K562 (cell line): ENCODE data around the gene DNAI1.

Experiments
- POLR2A ChIP-seq: fragments of 450-650 bp; conservative IDR thresholded peaks from 2 replicates; pipeline ENCODE4 v1.6.1; 2016
- ZNF224 ChIP-seq: sonication (generic); formaldehyde crosslinking; IDR thresholded peaks from 2 replicates; pipeline ENCODE4 v1.8.0; 2022; ENCODE audit warnings: mild to moderate bottlenecking, missing genetic modification reagents
- TF ChIP-seq, protein P1 (sequence below), 3 experiments: IDR thresholded peaks in 2 of 3; conservative IDR thresholded peaks in 1 of 3; 2 replicates each; pipeline ENCODE4 v1.5.1; 2011 to 2012; ENCODE audit warnings: low read length in 3 of 3, mild to moderate bottlenecking in 3 of 3, control low read depth in 2 of 3, improper control_type of control experiment in 1 of 3, inconsistent platforms in 1 of 3, low read depth in 1 of 3, mixed read lengths in 1 of 3, moderate library complexity in 1 of 3; ENCODE audit not compliant: insufficient read depth in 2 of 3
- TF ChIP-seq, protein P2 (sequence below): sonication (generic); formaldehyde crosslinking; IDR thresholded peaks from 2 replicates; pipeline ENCODE4 v1.8.1; 2023; ENCODE audit warnings: mild to moderate bottlenecking, missing genetic modification reagents
- TF ChIP-seq, protein P3 (sequence below): fragments of 250-450 bp; sonication (Bioruptor Pico); IDR thresholded peaks from 2 replicates; pipeline ENCODE4 v1.8.0; 2022; ENCODE audit warnings: inconsistent platforms, mild to moderate bottlenecking, moderate library complexity, borderline replicate concordance

DNA sequence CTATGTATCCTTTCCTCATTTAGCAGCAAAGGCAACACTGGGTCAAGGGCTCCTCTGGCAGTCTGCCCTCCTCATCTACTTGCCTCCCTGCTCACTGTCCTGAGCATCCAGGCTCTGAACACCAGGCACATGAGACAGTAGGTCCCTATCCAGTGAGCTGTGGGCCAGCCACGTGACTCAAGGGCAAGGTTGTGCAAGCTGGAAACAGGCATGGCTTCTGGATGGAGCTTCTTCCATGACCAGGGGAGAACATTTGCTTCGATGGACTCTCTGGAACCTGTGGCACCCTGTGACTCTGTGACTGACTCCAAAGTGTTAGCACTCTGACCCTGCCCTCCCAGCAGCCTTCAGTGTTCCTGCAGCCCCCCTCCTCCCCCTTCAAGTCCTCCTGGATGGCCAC, 33.0 kb downstream of the DNAI1 start:
- TF ChIP-seq, protein P1, sequence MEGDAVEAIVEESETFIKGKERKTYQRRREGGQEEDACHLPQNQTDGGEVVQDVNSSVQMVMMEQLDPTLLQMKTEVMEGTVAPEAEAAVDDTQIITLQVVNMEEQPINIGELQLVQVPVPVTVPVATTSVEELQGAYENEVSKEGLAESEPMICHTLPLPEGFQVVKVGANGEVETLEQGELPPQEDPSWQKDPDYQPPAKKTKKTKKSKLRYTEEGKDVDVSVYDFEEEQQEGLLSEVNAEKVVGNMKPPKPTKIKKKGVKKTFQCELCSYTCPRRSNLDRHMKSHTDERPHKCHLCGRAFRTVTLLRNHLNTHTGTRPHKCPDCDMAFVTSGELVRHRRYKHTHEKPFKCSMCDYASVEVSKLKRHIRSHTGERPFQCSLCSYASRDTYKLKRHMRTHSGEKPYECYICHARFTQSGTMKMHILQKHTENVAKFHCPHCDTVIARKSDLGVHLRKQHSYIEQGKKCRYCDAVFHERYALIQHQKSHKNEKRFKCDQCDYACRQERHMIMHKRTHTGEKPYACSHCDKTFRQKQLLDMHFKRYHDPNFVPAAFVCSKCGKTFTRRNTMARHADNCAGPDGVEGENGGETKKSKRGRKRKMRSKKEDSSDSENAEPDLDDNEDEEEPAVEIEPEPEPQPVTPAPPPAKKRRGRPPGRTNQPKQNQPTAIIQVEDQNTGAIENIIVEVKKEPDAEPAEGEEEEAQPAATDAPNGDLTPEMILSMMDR (IDR thresholded peaks at IDR 0.05 in 2 of 3, conservative IDR thresholded peaks at IDR 0.05 in 1 of 3; ENCODE audit: insufficient read depth in 2 of 3, low read depth in 1 of 3, low read length in 3 of 3): no peak
- TF ChIP-seq POLR2A (no peak), ZNF224 (no peak)
- TF ChIP-seq, protein P2, sequence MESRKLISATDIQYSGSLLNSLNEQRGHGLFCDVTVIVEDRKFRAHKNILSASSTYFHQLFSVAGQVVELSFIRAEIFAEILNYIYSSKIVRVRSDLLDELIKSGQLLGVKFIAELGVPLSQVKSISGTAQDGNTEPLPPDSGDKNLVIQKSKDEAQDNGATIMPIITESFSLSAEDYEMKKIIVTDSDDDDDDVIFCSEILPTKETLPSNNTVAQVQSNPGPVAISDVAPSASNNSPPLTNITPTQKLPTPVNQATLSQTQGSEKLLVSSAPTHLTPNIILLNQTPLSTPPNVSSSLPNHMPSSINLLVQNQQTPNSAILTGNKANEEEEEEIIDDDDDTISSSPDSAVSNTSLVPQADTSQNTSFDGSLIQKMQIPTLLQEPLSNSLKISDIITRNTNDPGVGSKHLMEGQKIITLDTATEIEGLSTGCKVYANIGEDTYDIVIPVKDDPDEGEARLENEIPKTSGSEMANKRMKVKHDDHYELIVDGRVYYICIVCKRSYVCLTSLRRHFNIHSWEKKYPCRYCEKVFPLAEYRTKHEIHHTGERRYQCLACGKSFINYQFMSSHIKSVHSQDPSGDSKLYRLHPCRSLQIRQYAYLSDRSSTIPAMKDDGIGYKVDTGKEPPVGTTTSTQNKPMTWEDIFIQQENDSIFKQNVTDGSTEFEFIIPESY: no peak
- TF ChIP-seq, protein P3, sequence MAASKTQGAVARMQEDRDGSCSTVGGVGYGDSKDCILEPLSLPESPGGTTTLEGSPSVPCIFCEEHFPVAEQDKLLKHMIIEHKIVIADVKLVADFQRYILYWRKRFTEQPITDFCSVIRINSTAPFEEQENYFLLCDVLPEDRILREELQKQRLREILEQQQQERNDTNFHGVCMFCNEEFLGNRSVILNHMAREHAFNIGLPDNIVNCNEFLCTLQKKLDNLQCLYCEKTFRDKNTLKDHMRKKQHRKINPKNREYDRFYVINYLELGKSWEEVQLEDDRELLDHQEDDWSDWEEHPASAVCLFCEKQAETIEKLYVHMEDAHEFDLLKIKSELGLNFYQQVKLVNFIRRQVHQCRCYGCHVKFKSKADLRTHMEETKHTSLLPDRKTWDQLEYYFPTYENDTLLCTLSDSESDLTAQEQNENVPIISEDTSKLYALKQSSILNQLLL (CRISPR knock-in tag): no peak
